C4-2B (cell line): Measurements from ENCODE around the gene TOMM34.

Experiments
- CTCF ChIP-seq: fragments of 450-650 bp; conservative IDR thresholded peaks from 2 replicates; pipeline ENCODE4 v1.5.1; 2017; ENCODE audit warnings: mild to moderate bottlenecking
- ZFX ChIP-seq: fragments of 450-650 bp; IDR thresholded peaks from 2 replicates; pipeline ENCODE4 v1.6.1; 2017

- TF ChIP-seq CTCF (no peak), ZFX (no peak)
These were observed 38.8 kb downstream of the TOMM34 start for GRCh38 chr20:44921447-44921846.
